K562 (cell line): ENCODE results near the gene HRAS. TPM values are rescaled to one million over a fixed set of nuclear protein-coding genes. Genes with fewer than 3 reads are reported as not detected.

Source experiments
- CEBPB ChIP-seq: fragments of 450-650 bp; IDR thresholded peaks from 2 replicates; pipeline ENCODE4 v1.6.1; 2016; ENCODE audit warnings: missing genetic modification characterization, missing compliant biosample characterization
- FOXJ2 ChIP-seq: fragments of 200-800 bp; sonication (Bioruptor generic); IDR thresholded peaks from 2 replicates; pipeline ENCODE4 v1.6.1; 2016; ENCODE audit warnings: missing genetic modification characterization, missing compliant biosample characterization
- HMGXB4 ChIP-seq: sonication (generic); formaldehyde crosslinking; IDR thresholded peaks from 2 replicates; pipeline ENCODE4 v1.8.1; 2023; ENCODE audit warnings: mild to moderate bottlenecking, missing genetic modification reagents
- POLR2AphosphoS2 ChIP-seq: IDR thresholded peaks from 2 replicates; pipeline ENCODE4 v1.6.1; 2012; ENCODE audit warnings: low read length, improper control_type of control experiment
- RBM39 ChIP-seq: fragments of 200-400 bp; formaldehyde crosslinking; optimal IDR thresholded peaks from 2 replicates; pipeline ENCODE3; 2018; ENCODE audit warnings: low read depth, low read length
- SMARCC2 ChIP-seq: fragments of 450-650 bp; IDR thresholded peaks from 2 replicates; pipeline ENCODE4 v1.6.1; 2017; ENCODE audit warnings: antibody characterized with exemption, moderate library complexity, mild to moderate bottlenecking, low read depth
- ZNF143 ChIP-seq: sonication (generic); formaldehyde crosslinking; IDR thresholded peaks from 2 replicates; pipeline ENCODE4 v1.9.0; 2022; ENCODE audit warnings: mild to moderate bottlenecking, missing genetic modification reagents
- ZNF592 ChIP-seq: fragments of 450-650 bp; IDR thresholded peaks from 2 replicates; pipeline ENCODE4 v1.6.1; 2017; ENCODE audit warnings: antibody characterized with exemption, mild to moderate bottlenecking
- ZNF75A ChIP-seq: fragments of 450-650 bp; formaldehyde crosslinking; IDR thresholded peaks from 2 replicates; pipeline ENCODE4 v1.4.0; 2020; ENCODE audit warnings: mild to moderate bottlenecking
- polyA plus RNA-seq, 8 experiments: library from polyadenylated mRNA; depleted of rRNA in 4 of 8; stranded (reverse) in 5 of 8; unstranded in 3 of 8; fragments of >200 nt; fragmentation: Nextera tagmentation in 2 of 8; fragmentation: Illumina TruSeq in 1 of 8; extraction: Ambion mirVana in 2 of 8; extraction: Trizol in 1 of 8; gene quantifications; 2 replicates each; pipeline versions ENCODE4 v1.2.1 to v1.2.3, GENCODE V29; 2011 to 2014; ENCODE audit warnings: inconsistent platforms in 1 of 8, missing spikeins in 1 of 8
- total RNA-seq, 7 experiments: library from RNA; depleted of rRNA in 6 of 7; stranded (reverse); fragments of >200 nt in 6 of 7; fragmentation: Illumina TruSeq in 2 of 7; extraction: Trizol in 2 of 7; gene quantifications; 2 replicates each; pipeline versions ENCODE4 v1.2.1 to v1.2.3, GENCODE V29; 2011 to 2021; ENCODE audit warnings: low replicate concordance in 1 of 7
- TF ChIP-seq, protein P1 (sequence below): fragments of 250-450 bp; sonication (Bioruptor Pico); IDR thresholded peaks from 2 replicates; pipeline ENCODE4 v1.4.0; 2020

The HRAS gene
- total and polyA plus RNA-seq, 9 of the 15 experiments (the other 6 are each of a cell fraction or from before 2014, with no cell fraction given): 2.8 to 73.5 (median 29.6) TPM

DNA sequence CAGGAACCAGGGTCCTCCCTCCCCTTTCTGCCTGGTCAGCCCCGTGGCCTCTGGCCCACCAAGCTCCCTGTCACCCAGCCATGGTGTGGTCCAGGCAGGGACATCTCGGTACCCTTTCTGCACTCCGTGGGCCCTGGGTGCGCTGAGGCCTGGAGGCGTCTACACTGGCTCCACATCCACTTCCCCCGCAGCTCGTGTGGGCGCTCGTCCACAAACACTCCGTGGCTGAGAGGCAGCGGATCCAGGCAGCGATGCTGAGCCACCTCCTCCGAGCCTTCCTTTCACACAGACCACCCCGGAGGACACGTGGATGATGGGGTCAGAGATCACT, 44.5 kb downstream of the HRAS start (continued):
- TF ChIP-seq FOXJ2 (no peak), SMARCC2 (no peak), POLR2AphosphoS2 (no peak), RBM39 (no peak), HMGXB4 (no peak), ZNF75A (CRISPR knock-in tag) (no peak), ZNF143 (no peak), CEBPB (tag) (no peak), ZNF592 (no peak)
- TF ChIP-seq, protein P1, sequence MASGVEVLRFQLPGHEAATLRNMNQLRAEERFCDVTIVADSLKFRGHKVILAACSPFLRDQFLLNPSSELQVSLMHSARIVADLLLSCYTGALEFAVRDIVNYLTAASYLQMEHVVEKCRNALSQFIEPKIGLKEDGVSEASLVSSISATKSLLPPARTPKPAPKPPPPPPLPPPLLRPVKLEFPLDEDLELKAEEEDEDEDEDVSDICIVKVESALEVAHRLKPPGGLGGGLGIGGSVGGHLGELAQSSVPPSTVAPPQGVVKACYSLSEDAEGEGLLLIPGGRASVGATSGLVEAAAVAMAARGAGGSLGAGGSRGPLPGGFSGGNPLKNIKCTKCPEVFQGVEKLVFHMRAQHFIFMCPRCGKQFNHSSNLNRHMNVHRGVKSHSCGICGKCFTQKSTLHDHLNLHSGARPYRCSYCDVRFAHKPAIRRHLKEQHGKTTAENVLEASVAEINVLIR (CRISPR knock-in tag): no peak
